Measurements from ENCODE around the gene ZNF518A. TPM values are rescaled to one million over a fixed set of nuclear protein-coding genes. Genes with fewer than 3 reads are reported as not detected.

The ZNF518A gene
- total RNA-seq, 1 experiment from 2014 or later = 36.2 TPM

DNA sequence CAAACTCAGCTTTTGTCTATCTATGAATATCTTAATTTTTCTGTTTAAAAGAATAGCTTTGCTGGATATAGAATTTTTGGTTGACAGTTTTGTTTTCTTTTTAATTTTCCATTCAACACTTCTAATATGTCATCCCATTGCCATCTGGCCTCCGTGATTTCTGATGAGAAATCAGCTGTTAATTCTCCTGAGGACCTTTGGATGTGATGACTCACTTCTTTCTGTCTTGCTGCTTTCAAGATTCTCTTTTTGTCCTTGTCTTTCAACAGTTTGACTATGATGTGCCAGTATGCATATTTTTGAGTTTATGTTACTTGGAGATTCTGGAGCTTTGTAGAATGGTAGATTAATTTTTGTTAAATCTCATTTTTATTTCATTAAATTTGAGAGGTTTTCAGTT, 38.4 kb downstream of the ZNF518A start:
- no peak overlapping the region for H3K56ac ChIP-seq (ENCODE audit: insufficient read length, low read depth, low read length)
- H2BK15ac ChIP-seq (ENCODE audit: low read depth, low read length) = no peak overlapping the region
- H4K91ac ChIP-seq (ENCODE audit: insufficient read length, low read depth, low read length) = no peak overlapping the region
- WGBS (ENCODE audit: extremely low coverage, insufficient read length, low lambda C conversion rate) = no CpG with 5 or more reads among the region's 1 CpG
- H3K4me1 Mint-ChIP-seq = no peaks in the 10 kb centered on the region
- H2AFZ ChIP-seq (ENCODE audit: low read length) = no peak overlapping the region
- H3K9ac ChIP-seq (ENCODE audit: extremely low read depth, insufficient read length, low read length) = no peak overlapping the region
- H3K79me2 ChIP-seq (ENCODE audit: insufficient read depth, low read length) = no peaks in the 10 kb centered on the region
- no peaks in the 10 kb centered on the region for H3K27me3 ChIP-seq (ENCODE audit: insufficient read depth, low read length)
- TF ChIP-seq, protein P1, sequence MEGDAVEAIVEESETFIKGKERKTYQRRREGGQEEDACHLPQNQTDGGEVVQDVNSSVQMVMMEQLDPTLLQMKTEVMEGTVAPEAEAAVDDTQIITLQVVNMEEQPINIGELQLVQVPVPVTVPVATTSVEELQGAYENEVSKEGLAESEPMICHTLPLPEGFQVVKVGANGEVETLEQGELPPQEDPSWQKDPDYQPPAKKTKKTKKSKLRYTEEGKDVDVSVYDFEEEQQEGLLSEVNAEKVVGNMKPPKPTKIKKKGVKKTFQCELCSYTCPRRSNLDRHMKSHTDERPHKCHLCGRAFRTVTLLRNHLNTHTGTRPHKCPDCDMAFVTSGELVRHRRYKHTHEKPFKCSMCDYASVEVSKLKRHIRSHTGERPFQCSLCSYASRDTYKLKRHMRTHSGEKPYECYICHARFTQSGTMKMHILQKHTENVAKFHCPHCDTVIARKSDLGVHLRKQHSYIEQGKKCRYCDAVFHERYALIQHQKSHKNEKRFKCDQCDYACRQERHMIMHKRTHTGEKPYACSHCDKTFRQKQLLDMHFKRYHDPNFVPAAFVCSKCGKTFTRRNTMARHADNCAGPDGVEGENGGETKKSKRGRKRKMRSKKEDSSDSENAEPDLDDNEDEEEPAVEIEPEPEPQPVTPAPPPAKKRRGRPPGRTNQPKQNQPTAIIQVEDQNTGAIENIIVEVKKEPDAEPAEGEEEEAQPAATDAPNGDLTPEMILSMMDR (conservative IDR thresholded peaks at IDR 0.05) = no peak
- H3K4me1 ChIP-seq (ENCODE audit: insufficient read depth, low read length) = no peaks in the 10 kb centered on the region
- H3K27me3 Mint-ChIP-seq (ENCODE audit: low read depth) = no peaks in the 10 kb centered on the region
- H3K79me1 ChIP-seq (ENCODE audit: insufficient read depth, low read depth, low read length, poor library complexity, severe bottlenecking) = no peaks in the 10 kb centered on the region
- H3K36me3 Mint-ChIP-seq (ENCODE audit: insufficient read depth in 1 of 3, low read depth in 3 of 3) = peaks cover 7 to 13% (median 10%) of the 10 kb centered on the region in 3 experiments; a peak in 5 of 7 replicates
- no peak overlapping the region for H4K8ac ChIP-seq (replicated peaks; ENCODE audit: insufficient read length, low read depth, low read length)
- DNase-seq = no peak
- H2BK12ac ChIP-seq (ENCODE audit: insufficient read length, low read depth, low read length) = no peak overlapping the region
- no peaks in the 10 kb centered on the region for H3K9me3 ChIP-seq (ENCODE audit: control insufficient read depth, low read depth, low read length)
- no peak overlapping the region for H3K4me3 Mint-ChIP-seq
- no peak overlapping the region for H3K23ac ChIP-seq (ENCODE audit: insufficient read length, low read depth, low read length)
- H3K4ac ChIP-seq (ENCODE audit: low read depth, low read length) = no peak overlapping the region
- H3K18ac ChIP-seq (ENCODE audit: insufficient read length, low read depth, low read length) = no peak overlapping the region
- H3K23me2 ChIP-seq (ENCODE audit: insufficient read length, low read depth, low read length, poor library complexity, severe bottlenecking) = no peaks in the 10 kb centered on the region
- H3K27ac Mint-ChIP-seq = no peak overlapping the region
- H3K9me3 Mint-ChIP-seq = peaks cover 10 to 24% of the 10 kb centered on the region in 2 experiments; a peak in 4 of 5 replicates
- H4K20me1 ChIP-seq (ENCODE audit: control insufficient read depth, insufficient read depth, insufficient read length) = no peaks in the 10 kb centered on the region
- no peak overlapping the region for H2BK120ac ChIP-seq (ENCODE audit: low read depth, low read length, poor library complexity, severe bottlenecking)
- no peak overlapping the region for H3K14ac ChIP-seq (ENCODE audit: insufficient read depth, low read length)
- H2BK20ac ChIP-seq (ENCODE audit: low read depth, low read length, poor library complexity, severe bottlenecking) = no peak overlapping the region
- no peak overlapping the region for H2BK5ac ChIP-seq (ENCODE audit: insufficient read length, low read length)
- H3T11ph ChIP-seq (ENCODE audit: low read length) = no peak overlapping the region
- H3K4me2 ChIP-seq (ENCODE audit: insufficient read depth, insufficient read length, low read length) = no peak overlapping the region
- no peak overlapping the region for H4K5ac ChIP-seq (ENCODE audit: insufficient read length, low read depth, low read length)
- no peak overlapping the region for H3K27ac ChIP-seq (ENCODE audit: insufficient read length, low read depth, low read length)
- no peak overlapping the region for H2AK5ac ChIP-seq (ENCODE audit: insufficient read length, low read length)
